ENCODE results near the gene KPNA6. TPM values are rescaled to one million over a fixed set of nuclear protein-coding genes. Genes with fewer than 3 reads are reported as not detected.

Gene KPNA6
- total and polyA plus RNA-seq, 2 of the 13 experiments (the other 11 are each of a cell fraction or from before 2014, with no cell fraction given): 22.0 to 47.5 TPM

DNA sequence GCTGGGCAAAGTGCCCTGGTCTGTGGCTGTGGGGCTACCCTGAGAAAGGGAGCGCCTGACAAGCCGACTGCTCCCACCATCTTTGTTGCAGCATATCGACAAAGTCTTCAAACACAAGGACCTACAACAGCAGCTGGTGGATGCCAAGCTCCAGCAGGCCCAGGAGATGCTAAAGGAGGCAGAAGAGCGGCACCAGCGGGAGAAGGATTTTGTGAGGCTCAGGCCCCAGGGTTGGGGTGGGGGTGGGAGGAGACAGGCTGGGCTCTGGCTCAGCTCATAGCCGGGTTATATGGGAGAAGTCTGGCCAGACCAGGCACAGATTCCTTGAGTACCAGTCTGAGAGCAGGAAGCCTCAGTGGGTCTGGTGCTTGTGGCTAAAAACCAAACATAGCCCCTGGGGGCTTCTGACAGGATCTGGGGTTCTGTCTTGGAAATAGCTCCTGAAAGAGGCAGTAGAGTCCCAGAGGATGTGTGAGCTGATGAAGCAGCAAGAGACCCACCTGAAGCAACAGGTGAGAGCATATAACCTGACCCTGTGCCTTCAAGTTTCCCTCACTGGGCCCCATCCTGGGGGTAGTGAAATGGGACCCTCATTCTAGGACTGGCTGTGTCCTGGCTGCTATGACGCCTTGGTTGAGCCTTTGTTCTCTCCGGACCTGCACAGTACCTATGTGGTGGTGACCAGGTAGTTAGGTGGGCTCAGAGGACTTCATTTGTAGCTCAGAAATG lies 84.5 kb downstream of the KPNA6 start (continued):
- TF ChIP-seq NFKB2 (CRISPR knock-in tag; IDR thresholded peaks at IDR 0.05; ENCODE audit: borderline replicate concordance): no peak
- TF ChIP-seq, protein P1, sequence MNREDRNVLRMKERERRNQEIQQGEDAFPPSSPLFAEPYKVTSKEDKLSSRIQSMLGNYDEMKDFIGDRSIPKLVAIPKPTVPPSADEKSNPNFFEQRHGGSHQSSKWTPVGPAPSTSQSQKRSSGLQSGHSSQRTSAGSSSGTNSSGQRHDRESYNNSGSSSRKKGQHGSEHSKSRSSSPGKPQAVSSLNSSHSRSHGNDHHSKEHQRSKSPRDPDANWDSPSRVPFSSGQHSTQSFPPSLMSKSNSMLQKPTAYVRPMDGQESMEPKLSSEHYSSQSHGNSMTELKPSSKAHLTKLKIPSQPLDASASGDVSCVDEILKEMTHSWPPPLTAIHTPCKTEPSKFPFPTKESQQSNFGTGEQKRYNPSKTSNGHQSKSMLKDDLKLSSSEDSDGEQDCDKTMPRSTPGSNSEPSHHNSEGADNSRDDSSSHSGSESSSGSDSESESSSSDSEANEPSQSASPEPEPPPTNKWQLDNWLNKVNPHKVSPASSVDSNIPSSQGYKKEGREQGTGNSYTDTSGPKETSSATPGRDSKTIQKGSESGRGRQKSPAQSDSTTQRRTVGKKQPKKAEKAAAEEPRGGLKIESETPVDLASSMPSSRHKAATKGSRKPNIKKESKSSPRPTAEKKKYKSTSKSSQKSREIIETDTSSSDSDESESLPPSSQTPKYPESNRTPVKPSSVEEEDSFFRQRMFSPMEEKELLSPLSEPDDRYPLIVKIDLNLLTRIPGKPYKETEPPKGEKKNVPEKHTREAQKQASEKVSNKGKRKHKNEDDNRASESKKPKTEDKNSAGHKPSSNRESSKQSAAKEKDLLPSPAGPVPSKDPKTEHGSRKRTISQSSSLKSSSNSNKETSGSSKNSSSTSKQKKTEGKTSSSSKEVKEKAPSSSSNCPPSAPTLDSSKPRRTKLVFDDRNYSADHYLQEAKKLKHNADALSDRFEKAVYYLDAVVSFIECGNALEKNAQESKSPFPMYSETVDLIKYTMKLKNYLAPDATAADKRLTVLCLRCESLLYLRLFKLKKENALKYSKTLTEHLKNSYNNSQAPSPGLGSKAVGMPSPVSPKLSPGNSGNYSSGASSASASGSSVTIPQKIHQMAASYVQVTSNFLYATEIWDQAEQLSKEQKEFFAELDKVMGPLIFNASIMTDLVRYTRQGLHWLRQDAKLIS (CRISPR knock-in tag; IDR thresholded peaks at IDR 0.05): no peak

DNA sequence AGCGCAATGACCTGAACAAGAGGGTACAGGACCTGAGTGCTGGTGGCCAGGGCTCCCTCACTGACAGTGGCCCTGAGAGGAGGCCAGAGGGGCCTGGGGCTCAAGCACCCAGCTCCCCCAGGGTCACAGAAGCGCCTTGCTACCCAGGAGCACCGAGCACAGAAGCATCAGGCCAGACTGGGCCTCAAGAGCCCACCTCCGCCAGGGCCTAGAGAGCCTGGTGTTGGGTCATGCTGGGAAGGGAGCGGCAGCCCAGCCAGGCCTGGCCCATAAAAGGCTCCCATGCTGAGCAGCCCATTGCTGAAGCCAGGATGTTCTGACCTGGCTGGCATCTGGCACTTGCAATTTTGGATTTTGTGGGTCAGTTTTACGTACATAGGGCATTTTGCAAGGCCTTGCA lies 87.1 kb downstream of the KPNA6 start:
- WGBS (ENCODE audit: low lambda C conversion rate): 100% methylated on average over 3 of the region's 6 CpGs
- DNase-seq (ENCODE audit: low spot score) (no peak), ATAC-seq (no peak), FAIRE-seq (no peak)
- TF ChIP-seq, protein P2, sequence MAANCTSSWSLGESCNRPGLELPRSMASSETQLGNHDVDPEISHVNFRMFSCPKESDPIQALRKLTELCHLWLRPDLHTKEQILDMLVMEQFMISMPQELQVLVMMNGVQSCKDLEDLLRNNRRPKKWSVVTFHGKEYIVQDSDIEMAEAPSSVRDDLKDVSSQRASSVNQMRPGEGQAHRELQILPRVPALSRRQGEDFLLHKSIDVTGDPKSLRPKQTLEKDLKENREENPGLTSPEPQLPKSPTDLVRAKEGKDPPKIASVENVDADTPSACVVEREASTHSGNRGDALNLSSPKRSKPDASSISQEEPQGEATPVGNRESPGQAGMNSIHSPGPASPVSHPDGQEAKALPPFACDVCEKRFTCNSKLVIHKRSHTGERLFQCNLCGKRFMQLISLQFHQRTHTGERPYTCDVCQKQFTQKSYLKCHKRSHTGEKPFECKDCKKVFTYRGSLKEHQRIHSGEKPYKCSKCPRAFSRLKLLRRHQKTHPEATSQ (CRISPR knock-in tag; IDR thresholded peaks at IDR 0.05; ENCODE audit: borderline replicate concordance): no peak
- TF ChIP-seq MTF1 (CRISPR knock-in tag; IDR thresholded peaks at IDR 0.05): no peak
- TF ChIP-seq, protein P3, sequence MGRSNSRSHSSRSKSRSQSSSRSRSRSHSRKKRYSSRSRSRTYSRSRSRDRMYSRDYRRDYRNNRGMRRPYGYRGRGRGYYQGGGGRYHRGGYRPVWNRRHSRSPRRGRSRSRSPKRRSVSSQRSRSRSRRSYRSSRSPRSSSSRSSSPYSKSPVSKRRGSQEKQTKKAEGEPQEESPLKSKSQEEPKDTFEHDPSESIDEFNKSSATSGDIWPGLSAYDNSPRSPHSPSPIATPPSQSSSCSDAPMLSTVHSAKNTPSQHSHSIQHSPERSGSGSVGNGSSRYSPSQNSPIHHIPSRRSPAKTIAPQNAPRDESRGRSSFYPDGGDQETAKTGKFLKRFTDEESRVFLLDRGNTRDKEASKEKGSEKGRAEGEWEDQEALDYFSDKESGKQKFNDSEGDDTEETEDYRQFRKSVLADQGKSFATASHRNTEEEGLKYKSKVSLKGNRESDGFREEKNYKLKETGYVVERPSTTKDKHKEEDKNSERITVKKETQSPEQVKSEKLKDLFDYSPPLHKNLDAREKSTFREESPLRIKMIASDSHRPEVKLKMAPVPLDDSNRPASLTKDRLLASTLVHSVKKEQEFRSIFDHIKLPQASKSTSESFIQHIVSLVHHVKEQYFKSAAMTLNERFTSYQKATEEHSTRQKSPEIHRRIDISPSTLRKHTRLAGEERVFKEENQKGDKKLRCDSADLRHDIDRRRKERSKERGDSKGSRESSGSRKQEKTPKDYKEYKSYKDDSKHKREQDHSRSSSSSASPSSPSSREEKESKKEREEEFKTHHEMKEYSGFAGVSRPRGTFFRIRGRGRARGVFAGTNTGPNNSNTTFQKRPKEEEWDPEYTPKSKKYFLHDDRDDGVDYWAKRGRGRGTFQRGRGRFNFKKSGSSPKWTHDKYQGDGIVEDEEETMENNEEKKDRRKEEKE (IDR thresholded peaks at IDR 0.05): no peak
- no peak for TF ChIP-seq MAFG (CRISPR knock-in tag; IDR thresholded peaks at IDR 0.05)
- no peak for TF ChIP-seq SNRNP70 (IDR thresholded peaks at IDR 0.05; ENCODE audit: low read depth, low read length)
- Histone ChIP-seq H3K27ac (ENCODE audit: extremely low read length, insufficient read depth, low read length) (no peak overlapping the region), H4K20me1 (ENCODE audit: insufficient read depth, low read length) (no peaks in the 10 kb centered on the region), H3K36me3 (replicated peaks in 1 of 2; ENCODE audit: control insufficient read depth in 1 of 2, insufficient read depth in 2 of 2, low read length in 2 of 2) (peaks cover 45 to 73% of the 10 kb centered on the region in 2 experiments), H3K4me3 (replicated peaks in 1 of 3; ENCODE audit: insufficient read depth in 1 of 3, low read depth in 2 of 3, low read length in 3 of 3) (no peak overlapping the region), H3K4me1 (ENCODE audit: insufficient read depth, low read length) (peaks cover 4% of the 10 kb centered on the region), H3K79me2 (ENCODE audit: insufficient read depth, low read length) (no peaks in the 10 kb centered on the region), H3K27me3 (ENCODE audit: control insufficient read depth in 1 of 2, insufficient read depth in 2 of 2, low read length in 2 of 2) (no peaks in the 10 kb centered on the region), H3K9me3 (ENCODE audit: low read length) (no peaks in the 10 kb centered on the region), H2AFZ (ENCODE audit: low read length) (no peak overlapping the region), H3K4me2 (ENCODE audit: low read depth, low read length) (no peak overlapping the region), H3K9ac (ENCODE audit: insufficient read depth, low read depth, low read length) (no peak overlapping the region)
- CTCF ChIA-PET (ENCODE audit: low intra/inter-chr PET ratio, low total read pairs): no interaction called here
- POLR2A ChIA-PET: interaction anchor here (1.1 kb wide), 1 partner anchor 16 kb away, joined by 4 read pairs; the partner anchor contains the start of gene TXLNA
- in situ Hi-C loops (cut with HindIII; ENCODE audit: extremely low pct_ligation_motif_present, low pct_unique_long_range_greater_than_20kb) (no loop called here), intact Hi-C loops (cut with micrococcal nuclease; ENCODE audit: unreplicated experiment) (no loop called here)
- BruUV-seq (replicated peaks): no TSS peak
